ENCODE measurements around the gene KTN1.
A peak's percentile ranks its signal among the peaks of the same experiment; 100 is the strongest.

KTN1 gene

GRCh38 chr14:55547650-55548315 is 32.2 kb upstream of the KTN1 start:
- TF ChIP-seq CTCF (IDR thresholded peaks at IDR 0.05; ENCODE audit: insufficient read depth, low read depth, low read length, missing control alignments): no peak
- no peak for DNase-seq (ENCODE audit: low read depth)
- no peak overlapping the region for H3K4me3 ChIP-seq (ENCODE audit: low read length)

GRCh38 chr14:55553791-55554190 is 26.2 kb upstream of the KTN1 start:
- TF ChIP-seq CTCF (IDR thresholded peaks at IDR 0.05; ENCODE audit: insufficient read depth, low read depth, low read length, missing control alignments): no peak
- H3K4me3 ChIP-seq (ENCODE audit: low read length): no peak overlapping the region
- DNase-seq (ENCODE audit: low read depth): peak; percentile 60

DNA sequence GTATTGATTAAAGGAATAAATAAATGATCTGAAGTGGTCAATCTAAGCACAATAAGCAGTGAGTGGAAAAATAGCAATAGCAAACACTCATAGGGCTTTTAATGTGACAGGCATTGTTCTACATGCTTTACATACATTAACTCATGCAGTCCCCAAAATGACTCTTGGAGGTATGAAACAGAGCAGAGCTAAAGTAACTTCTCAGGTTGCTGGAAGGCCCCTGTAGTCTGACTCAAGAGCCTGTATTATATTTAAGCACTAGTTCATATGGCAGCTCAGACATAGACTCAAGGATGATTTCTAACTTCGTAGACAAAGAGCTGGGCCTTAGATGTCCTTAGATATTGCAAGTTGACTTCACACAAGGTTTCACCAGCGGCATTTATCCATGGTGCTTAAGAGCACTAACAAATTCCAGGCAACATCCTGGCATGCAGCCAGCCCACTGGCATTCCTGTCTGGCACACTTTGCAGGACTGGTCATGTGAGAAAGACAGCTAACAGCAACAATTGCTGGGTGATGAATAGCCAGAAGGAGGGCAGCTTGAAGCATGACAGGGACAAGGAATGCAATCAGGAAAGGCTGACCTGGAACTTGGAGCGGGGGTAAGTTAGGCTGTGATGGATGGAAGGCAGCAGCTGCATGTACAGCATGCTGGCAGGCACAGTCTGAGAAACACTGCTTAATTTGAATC is 22.9 kb upstream of the KTN1 start:
- no peak overlapping the region for H3K4me3 ChIP-seq (ENCODE audit: low read length)
- DNase-seq (ENCODE audit: low read depth): peak; percentile 98
- no peak for TF ChIP-seq CTCF (IDR thresholded peaks at IDR 0.05; ENCODE audit: insufficient read depth, low read depth, low read length, missing control alignments)

- no peak for TF ChIP-seq CTCF (IDR thresholded peaks at IDR 0.05; ENCODE audit: insufficient read depth, low read depth, low read length, missing control alignments)
- no peak overlapping the region for H3K4me3 ChIP-seq (ENCODE audit: low read length)
- peak; percentile 50 for DNase-seq (ENCODE audit: low read depth)
Measured at GRCh38 chr14:55562135-55562534, 17.9 kb upstream of the KTN1 start.

DNA sequence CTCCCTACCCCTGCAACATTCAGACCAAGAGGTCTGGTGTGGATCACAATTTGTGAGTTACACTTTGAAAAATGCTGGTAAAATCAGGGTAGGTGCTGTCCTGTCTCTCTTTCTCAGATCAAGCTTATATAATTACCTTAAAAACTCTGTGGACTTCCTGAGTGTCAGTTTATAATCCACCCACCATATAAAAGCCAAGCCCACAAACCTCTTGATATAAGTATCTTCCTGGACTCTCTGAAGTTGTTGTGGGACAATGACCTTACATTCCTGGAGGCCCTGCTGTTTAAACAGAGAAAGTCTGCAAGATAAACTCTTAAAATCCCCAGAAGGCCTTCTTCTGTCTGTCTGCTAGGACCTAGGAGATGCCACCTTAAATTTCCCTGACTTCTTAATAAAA is 11.4 kb upstream of the KTN1 start:
- DNase-seq (ENCODE audit: low read depth): no peak
- no peak overlapping the region for H3K4me3 ChIP-seq (ENCODE audit: low read length)
- TF ChIP-seq CTCF (IDR thresholded peaks at IDR 0.05; ENCODE audit: insufficient read depth, low read depth, low read length, missing control alignments): no peak

DNA sequence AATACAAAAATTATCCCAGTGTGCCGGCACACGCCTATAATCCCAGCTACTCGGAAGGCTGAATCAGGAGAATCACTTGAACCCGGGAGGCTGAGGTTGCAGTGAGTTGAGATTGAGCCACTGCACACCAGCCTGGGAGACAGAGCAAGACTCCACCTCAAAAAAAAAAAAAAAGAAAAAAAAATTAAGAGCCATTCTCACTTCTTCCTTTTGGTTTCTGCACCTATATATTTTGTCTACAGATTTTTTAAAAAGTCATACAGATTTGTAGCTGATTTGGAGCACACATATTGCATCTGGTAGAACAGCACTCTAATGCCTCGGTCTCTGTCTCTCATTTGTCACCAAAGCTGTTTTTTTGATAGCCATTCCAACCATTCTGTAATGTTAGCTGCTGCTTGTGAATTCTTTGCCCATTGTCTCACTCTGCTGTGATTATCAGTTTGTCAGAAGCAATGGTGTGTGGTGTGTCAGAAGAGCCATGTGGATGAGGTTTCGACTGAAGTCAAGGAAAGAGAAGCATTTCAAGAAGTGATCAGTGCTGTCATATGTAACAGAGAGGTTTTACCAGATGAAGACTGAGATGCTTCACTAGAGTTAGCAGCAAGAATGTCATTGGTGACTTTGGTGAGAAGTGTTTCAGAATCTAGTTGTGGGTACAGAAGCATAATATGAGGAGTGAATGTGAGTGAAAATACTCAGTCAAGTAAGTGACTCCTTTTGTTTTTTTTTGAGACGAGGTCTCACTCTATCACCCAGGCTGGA is 8.7 kb upstream of the KTN1 start:
- no peak for DNase-seq (ENCODE audit: low read depth)
- TF ChIP-seq CTCF (IDR thresholded peaks at IDR 0.05; ENCODE audit: insufficient read depth, low read depth, low read length, missing control alignments): no peak
- H3K4me3 ChIP-seq (ENCODE audit: low read length): no peak overlapping the region
